Keratinocyte (primary cell): Measurements from ENCODE around the gene CEACAM8. TPM values are rescaled to one million over a fixed set of nuclear protein-coding genes. Genes with fewer than 3 reads are reported as not detected.

Source experiments
- DNase-seq: peaks from one replicate; pipeline ENCODE4 v3.0.0-alpha.2; 2011; ENCODE audit warnings: low read depth, missing footprints, low spot score
- FAIRE-seq: peaks from 2 replicates; lab custom pipeline; 2011; peaks lifted over from hg19 to GRCh38; lab: Jason Lieb, UNC
- H2AFZ ChIP-seq: 2 replicates; pipeline ENCODE4 v1.6.0; 2012; ENCODE audit warnings: low read length, control low read depth, inconsistent platforms; ENCODE audit not compliant: control insufficient read depth
- H3K27ac ChIP-seq: 2 replicates; pipeline ENCODE4 v1.5.1; 2011; ENCODE audit warnings: low read length; ENCODE audit not compliant: control insufficient read depth, insufficient read depth
- H3K27me3 ChIP-seq: 3 replicates; pipeline ENCODE4 v1.6.0; 2011; ENCODE audit warnings: low read length; ENCODE audit not compliant: control insufficient read depth, insufficient read depth; ENCODE audit errors: extremely low read depth
- H3K36me3 ChIP-seq, 2 experiments: 2 replicates in 1 of 2; 3 replicates in 1 of 2; pipeline ENCODE4 v1.5.1; 2011; ENCODE audit warnings: low read length in 2 of 2, mild to moderate bottlenecking in 1 of 2; ENCODE audit not compliant: control insufficient read depth in 2 of 2, insufficient read depth in 2 of 2; ENCODE audit errors: extremely low read depth in 1 of 2
- H3K4me1 ChIP-seq: 3 replicates; pipeline ENCODE4 v1.5.1; 2011; ENCODE audit warnings: low read length; ENCODE audit not compliant: control insufficient read depth, insufficient read depth; ENCODE audit errors: extremely low read depth
- H3K4me2 ChIP-seq: 3 replicates; pipeline ENCODE4 v1.6.0; 2011; ENCODE audit warnings: low read depth, low read length; ENCODE audit not compliant: control insufficient read depth, insufficient read depth; ENCODE audit errors: extremely low read depth
- H3K4me3 ChIP-seq, 3 experiments: fragments of 200-600 bp in 1 of 3; sonication (generic) in 1 of 3; 2 replicates in 2 of 3; 3 replicates in 1 of 3; pipeline ENCODE4 v1.5.1; 2011 to 2016; ENCODE audit warnings: low read length in 3 of 3, mild to moderate bottlenecking in 3 of 3, control low read depth in 2 of 3, inconsistent platforms in 1 of 3, low read depth in 1 of 3, mixed read lengths in 1 of 3, mixed run types in 1 of 3, moderate library complexity in 1 of 3; ENCODE audit not compliant: control insufficient read depth in 2 of 3, insufficient read depth in 2 of 3; ENCODE audit errors: extremely low read depth in 1 of 3
- H3K79me2 ChIP-seq: 2 replicates; pipeline ENCODE4 v1.6.0; 2012; ENCODE audit warnings: low read length; ENCODE audit not compliant: control insufficient read depth, insufficient read depth
- H3K9ac ChIP-seq: 3 replicates; pipeline ENCODE4 v1.6.0; 2011; ENCODE audit warnings: low read length; ENCODE audit not compliant: control insufficient read depth, insufficient read depth; ENCODE audit errors: extremely low read depth
- H3K9me1 ChIP-seq: 3 replicates; pipeline ENCODE4 v1.6.0; 2011; ENCODE audit warnings: low read length; ENCODE audit not compliant: control insufficient read depth, insufficient read depth; ENCODE audit errors: extremely low read depth
- H3K9me3 ChIP-seq: 2 replicates; pipeline ENCODE4 v1.5.1; 2012; ENCODE audit warnings: low read depth, low read length; ENCODE audit not compliant: control insufficient read depth
- H4K20me1 ChIP-seq: 3 replicates; pipeline ENCODE4 v1.6.0; 2011; ENCODE audit warnings: low read length; ENCODE audit not compliant: control insufficient read depth, insufficient read depth; ENCODE audit errors: extremely low read depth
- CTCF ChIP-seq, 3 experiments: IDR thresholded peaks in 1 of 3; conservative IDR thresholded peaks in 1 of 3; optimal IDR thresholded peaks in 1 of 3; 2 replicates in 2 of 3; 3 replicates in 1 of 3; pipeline versions ENCODE3 to v1.5.1; 2011; ENCODE audit warnings: low read length in 3 of 3, mild to moderate bottlenecking in 3 of 3, moderate library complexity in 2 of 3, control low read depth in 1 of 3, inconsistent platforms in 1 of 3; ENCODE audit not compliant: insufficient read depth in 2 of 3; ENCODE audit errors: extremely low read depth in 1 of 3
- EZH2 ChIP-seq: IDR thresholded peaks from one replicate; pipeline ENCODE4 v1.6.1; 2012; ENCODE audit warnings: inconsistent platforms, mild to moderate bottlenecking, low read length, moderate library complexity
- dilution Hi-C: fragments of 300-500 bp; cut with MboI; formaldehyde crosslinking; loops from one replicate; pipeline ENCODE4 v1.7.0; 2020; ENCODE audit warnings: low sequenced_read_pairs; ENCODE audit not compliant: extremely low pct_ligation_motif_present
- polyA plus RNA-seq, 5 experiments: library from polyadenylated mRNA; depleted of rRNA in 3 of 5; stranded (reverse) in 3 of 5; stranded (forward) in 1 of 5; unstranded in 1 of 5; fragments of >200 nt; gene quantifications; 1 replicate in 1 of 5; 2 replicates in 3 of 5; 3 replicates in 1 of 5; pipeline versions ENCODE4 v1.2.1 to v1.2.3, GENCODE V29; 2011 to 2012; ENCODE audit warnings: missing spikeins in 2 of 5, low read depth in 1 of 5, low replicate concordance in 1 of 5

CEACAM8 gene
- polyA plus RNA-seq, 1 donor (not counting 4 experiments of a cell fraction or from before 2014, with no cell fraction given) = not detected

- H2AFZ ChIP-seq = no peak overlapping the region
- H3K27ac ChIP-seq = no peak overlapping the region
- no peaks in the 10 kb centered on the region for H3K9me3 ChIP-seq
- no peak for DNase-seq
- dilution Hi-C loops = no loop called here
- H3K4me1 ChIP-seq = no peaks in the 10 kb centered on the region
- no peaks in the 10 kb centered on the region for H4K20me1 ChIP-seq
- FAIRE-seq = no peak
- H3K9me1 ChIP-seq = no peaks in the 10 kb centered on the region
- H3K4me3 ChIP-seq = no peak overlapping the region
- no peaks in the 10 kb centered on the region for H3K36me3 ChIP-seq
- no peak overlapping the region for H3K4me2 ChIP-seq
- H3K27me3 ChIP-seq = no peaks in the 10 kb centered on the region
- no peak for TF ChIP-seq EZH2
- no peak for TF ChIP-seq CTCF (optimal IDR thresholded peaks at IDR 0.05 in 1 of 3, IDR thresholded peaks at IDR 0.05 in 1 of 3, conservative IDR thresholded peaks at IDR 0.05 in 1 of 3; ENCODE audit: extremely low read depth in 1 of 3, insufficient read depth in 2 of 3, low read length in 3 of 3)
- no peak overlapping the region for H3K9ac ChIP-seq
- no peaks in the 10 kb centered on the region for H3K79me2 ChIP-seq
Observed at GRCh38 chr19:42569193-42569592, 25.5 kb downstream of the CEACAM8 start.

GRCh38 chr19:42568006-42568405 lies 26.7 kb downstream of the CEACAM8 start:
- no peaks in the 10 kb centered on the region for H3K79me2 ChIP-seq
- no peaks in the 10 kb centered on the region for H3K27me3 ChIP-seq
- H4K20me1 ChIP-seq = no peaks in the 10 kb centered on the region
- H3K4me1 ChIP-seq = no peaks in the 10 kb centered on the region
- H2AFZ ChIP-seq = no peak overlapping the region
- dilution Hi-C loops = no loop called here
- no peaks in the 10 kb centered on the region for H3K9me1 ChIP-seq
- H3K36me3 ChIP-seq = no peaks in the 10 kb centered on the region
- H3K4me3 ChIP-seq = no peak overlapping the region
- H3K27ac ChIP-seq = no peak overlapping the region
- H3K4me2 ChIP-seq = no peak overlapping the region
- DNase-seq (no peak), FAIRE-seq (no peak)
- H3K9me3 ChIP-seq = no peaks in the 10 kb centered on the region
- no peak overlapping the region for H3K9ac ChIP-seq
- TF ChIP-seq EZH2 (no peak), CTCF (optimal IDR thresholded peaks at IDR 0.05 in 1 of 3, IDR thresholded peaks at IDR 0.05 in 1 of 3, conservative IDR thresholded peaks at IDR 0.05 in 1 of 3; ENCODE audit: extremely low read depth in 1 of 3, insufficient read depth in 2 of 3, low read length in 3 of 3) (no peak)
